GM04504 (cell line): Measurements from ENCODE around the gene PRADC1.
"Not testable (repeated sequence)": the region's sequence is repeated elsewhere in the genome, so short reads cannot be mapped to it uniquely, and the experiment has no call there.

ENCODE experiments used
- DNase-seq: peaks from one replicate; pipeline ENCODE4 v3.0.0-alpha.2; 2012; ENCODE audit warnings: low read depth

The PRADC1 gene

DNA sequence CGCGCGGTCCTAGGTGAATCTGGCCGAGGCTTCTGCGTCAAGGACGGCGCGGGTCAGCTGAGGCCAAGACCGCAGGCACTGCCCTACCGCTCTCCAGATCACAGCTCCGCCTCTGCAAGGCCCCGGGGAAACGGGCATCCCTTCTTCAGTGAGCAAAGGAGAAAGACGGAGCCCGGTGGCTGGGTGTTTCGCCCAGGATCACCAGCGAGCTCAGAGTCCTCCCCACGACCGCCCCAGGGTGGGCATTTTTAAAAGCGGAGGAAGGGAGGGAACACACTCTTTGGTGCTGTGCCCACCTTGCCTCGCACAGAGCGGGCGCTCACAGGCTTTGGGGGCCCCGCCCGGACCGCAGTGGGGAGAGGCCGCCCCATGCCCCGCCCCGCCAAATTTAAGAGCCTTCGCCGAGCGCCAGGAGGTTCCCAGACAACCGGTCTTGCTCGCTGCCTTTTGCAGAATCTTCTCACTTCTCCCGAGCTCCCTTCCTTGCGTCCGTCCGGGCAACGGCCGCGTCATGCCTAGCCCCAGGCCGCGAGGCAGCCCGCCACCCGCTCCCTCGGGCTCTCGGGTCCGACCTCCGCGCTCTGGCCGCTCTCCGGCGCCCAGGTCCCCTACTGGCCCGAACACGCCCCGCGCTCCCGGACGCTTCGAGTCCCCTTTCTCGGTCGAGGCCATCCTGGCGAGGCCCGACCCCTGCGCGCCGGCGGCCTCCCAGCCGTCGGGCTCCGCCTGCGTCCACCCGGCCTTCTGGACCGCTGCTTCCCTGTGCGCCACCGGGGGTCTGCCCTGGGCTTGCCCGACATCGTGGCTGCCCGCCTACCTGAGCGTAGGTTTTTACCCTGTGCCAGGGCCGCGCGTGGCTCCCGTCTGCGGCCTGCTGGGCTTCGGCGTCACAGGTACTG is 30.6 kb downstream of the PRADC1 start, which contains the start of gene NOTO:
TSS of gene NOTO (plus strand) at position 419 of the 899 bp plus-strand sequence. CDS start at position 512, 93 bp downstream.
- no peak for DNase-seq

GRCh38 chr2:73200281-73200680 is 32.8 kb downstream of the PRADC1 start:
- DNase-seq, result not testable (repeated sequence)

GRCh38 chr2:73197579-73197978 is 35.5 kb downstream of the PRADC1 start:
- DNase-seq, result no peak

- no peak for DNase-seq
Observed at GRCh38 chr2:73187549-73187948, 45.5 kb downstream of the PRADC1 start.

GRCh38 chr2:73185965-73186364 is 47.1 kb downstream of the PRADC1 start:
- no peak for DNase-seq
